ENCODE results near the gene PPP1R13L. TPM values are rescaled to one million over a fixed set of nuclear protein-coding genes. Genes with fewer than 3 reads are reported as not detected.

PPP1R13L gene
- total RNA-seq, 4 donors from 2014 or later = 28.5 to 298 (median 44.4) TPM

DNA sequence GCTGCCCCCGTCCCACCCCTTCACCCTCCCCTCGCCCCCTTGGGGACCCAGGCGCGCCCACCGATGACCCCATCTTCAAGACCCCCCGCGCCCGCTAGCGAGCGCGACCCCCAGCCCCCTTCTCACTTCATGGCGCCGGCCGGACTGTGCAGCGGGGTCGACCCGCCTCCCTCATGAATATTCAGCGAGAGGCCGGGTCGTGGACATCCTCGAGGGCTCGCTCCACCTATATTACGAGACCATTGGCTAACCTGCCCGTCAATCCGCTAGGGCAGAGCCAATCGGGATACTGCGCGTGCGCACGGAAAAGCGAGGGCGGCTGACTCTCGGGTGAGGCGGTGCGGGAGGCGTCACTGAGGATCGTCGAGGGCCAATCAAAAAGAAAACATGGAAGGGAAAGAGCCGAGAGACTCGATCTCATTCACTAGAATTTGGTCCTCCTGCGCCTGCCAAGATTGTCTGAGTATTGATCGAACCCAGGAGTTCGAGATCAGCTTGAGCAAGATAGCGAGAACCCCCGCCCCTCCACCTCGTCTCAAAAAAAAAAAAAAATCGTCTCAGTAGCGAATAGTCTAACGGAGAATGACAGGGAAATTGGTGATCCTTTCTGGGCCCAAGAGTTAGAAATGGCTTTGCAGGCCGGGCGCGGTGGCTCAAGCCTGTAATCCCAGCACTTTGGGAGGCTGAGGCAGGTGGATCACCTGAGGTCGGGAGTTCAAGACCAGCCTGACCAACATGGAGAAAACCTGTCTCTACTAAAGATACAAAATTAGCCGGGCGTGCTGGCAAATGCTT lies 34.3 kb downstream of the PPP1R13L start, which contains the start of gene ERCC2:
TSS of gene ERCC2 (minus strand) at position 164 of the 795 bp plus-strand sequence. CDS start at position 131, 33 bp downstream.
- 0 to 3% methylated on average over 13 to 54 of the region's 55 CpGs for WGBS, 2 donors (ENCODE audit: low coverage in 1 of 2)

GRCh38 chr19:45368737-45369340 lies 36.0 kb downstream of the PPP1R13L start:
- peaks cover 0 to 15% (median 7%) of the 10 kb centered on the region in 4 donors for H3K4me1 ChIP-seq

More for the DNA sequence above, 34.3 kb downstream of the PPP1R13L start, which contains the start of gene ERCC2:
- no peaks in the 10 kb centered on the region for H3K27me3 ChIP-seq
- TF ChIP-seq, protein P1, sequence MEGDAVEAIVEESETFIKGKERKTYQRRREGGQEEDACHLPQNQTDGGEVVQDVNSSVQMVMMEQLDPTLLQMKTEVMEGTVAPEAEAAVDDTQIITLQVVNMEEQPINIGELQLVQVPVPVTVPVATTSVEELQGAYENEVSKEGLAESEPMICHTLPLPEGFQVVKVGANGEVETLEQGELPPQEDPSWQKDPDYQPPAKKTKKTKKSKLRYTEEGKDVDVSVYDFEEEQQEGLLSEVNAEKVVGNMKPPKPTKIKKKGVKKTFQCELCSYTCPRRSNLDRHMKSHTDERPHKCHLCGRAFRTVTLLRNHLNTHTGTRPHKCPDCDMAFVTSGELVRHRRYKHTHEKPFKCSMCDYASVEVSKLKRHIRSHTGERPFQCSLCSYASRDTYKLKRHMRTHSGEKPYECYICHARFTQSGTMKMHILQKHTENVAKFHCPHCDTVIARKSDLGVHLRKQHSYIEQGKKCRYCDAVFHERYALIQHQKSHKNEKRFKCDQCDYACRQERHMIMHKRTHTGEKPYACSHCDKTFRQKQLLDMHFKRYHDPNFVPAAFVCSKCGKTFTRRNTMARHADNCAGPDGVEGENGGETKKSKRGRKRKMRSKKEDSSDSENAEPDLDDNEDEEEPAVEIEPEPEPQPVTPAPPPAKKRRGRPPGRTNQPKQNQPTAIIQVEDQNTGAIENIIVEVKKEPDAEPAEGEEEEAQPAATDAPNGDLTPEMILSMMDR (IDR thresholded peaks at IDR 0.05) = no peak
- peak in 1 of 3 donors; percentile 29 for TF ChIP-seq POLR2AphosphoS5 (IDR thresholded peaks at IDR 0.05)
- TF ChIP-seq POLR2A (IDR thresholded peaks at IDR 0.05) = peak; percentile 13
- no peak for TF ChIP-seq EP300 (IDR thresholded peaks at IDR 0.05; ENCODE audit: low read depth)
- intact Hi-C loops (cut with DNase I; ENCODE audit: low total_unique reads) = no loop called here
- peak within 1 kb of the TSS; percentile 81 to 99 (median 91) for H3K4me3 ChIP-seq
- H3K9me3 ChIP-seq = no peaks in the 10 kb centered on the region
- in situ Hi-C loops (cut with MboI; ENCODE audit: low pct_ligation_motif_present in 1 of 4, low pct_unique_long_range_greater_than_20kb in 1 of 4, low sequenced_read_pairs in 3 of 4) = no loop called here
- DNase-seq = peak; percentile 99
- H3K27ac ChIP-seq = peak within 1 kb of the TSS; percentile 83 to 87 (median 84)
- no peaks in the 10 kb centered on the region for H3K36me3 ChIP-seq
- H3K4me1 ChIP-seq = peaks cover 0 to 15% (median 7%) of the 10 kb centered on the region in 4 donors

GRCh38 chr19:45368127-45368526 lies 36.7 kb downstream of the PPP1R13L start:
- DNase-seq = no peak
- intact Hi-C loops (cut with DNase I; ENCODE audit: low total_unique reads) (no loop called here), in situ Hi-C loops (cut with MboI; ENCODE audit: low pct_ligation_motif_present in 1 of 4, low pct_unique_long_range_greater_than_20kb in 1 of 4, low sequenced_read_pairs in 3 of 4) (no loop called here)
- 90 to 91% methylated on average over 2 to 4 of the region's 4 CpGs for WGBS, 2 donors (ENCODE audit: low coverage in 1 of 2)
- Histone ChIP-seq H3K4me3 (no peak overlapping the region), H3K4me1 (peaks cover 0 to 15% (median 7%) of the 10 kb centered on the region in 4 donors), H3K27ac (no peak overlapping the region), H3K36me3 (no peaks in the 10 kb centered on the region), H3K27me3 (no peaks in the 10 kb centered on the region), H3K9me3 (no peaks in the 10 kb centered on the region)
- TF ChIP-seq, protein P1 (IDR thresholded peaks at IDR 0.05) = no peak
- TF ChIP-seq EP300 (IDR thresholded peaks at IDR 0.05; ENCODE audit: low read depth) (no peak), POLR2A (IDR thresholded peaks at IDR 0.05) (no peak), POLR2AphosphoS5 (IDR thresholded peaks at IDR 0.05) (no peak)

More at GRCh38 chr19:45368737-45369340, 36.0 kb downstream of the PPP1R13L start:
- Histone ChIP-seq H3K9me3 (no peaks in the 10 kb centered on the region), H3K4me3 (no peak overlapping the region), H3K36me3 (no peaks in the 10 kb centered on the region), H3K27ac (no peak overlapping the region), H3K27me3 (no peaks in the 10 kb centered on the region)
- in situ Hi-C loops (cut with MboI; ENCODE audit: low pct_ligation_motif_present in 1 of 4, low pct_unique_long_range_greater_than_20kb in 1 of 4, low sequenced_read_pairs in 3 of 4) (no loop called here), intact Hi-C loops (cut with DNase I; ENCODE audit: low total_unique reads) (no loop called here)
- WGBS, 2 donors (ENCODE audit: low coverage in 1 of 2) = 95 to 100% methylated on average over 3 to 11 of the region's 11 CpGs
- no peak for DNase-seq
- TF ChIP-seq, protein P1 (IDR thresholded peaks at IDR 0.05) = no peak
- TF ChIP-seq POLR2AphosphoS5 (IDR thresholded peaks at IDR 0.05) (no peak), POLR2A (IDR thresholded peaks at IDR 0.05) (no peak), EP300 (IDR thresholded peaks at IDR 0.05; ENCODE audit: low read depth) (no peak)

- intact Hi-C loops (cut with DNase I; ENCODE audit: low total_unique reads) (no loop called here), in situ Hi-C loops (cut with MboI; ENCODE audit: low pct_ligation_motif_present in 1 of 4, low pct_unique_long_range_greater_than_20kb in 1 of 4, low sequenced_read_pairs in 3 of 4) (no loop called here)
- H3K4me3 ChIP-seq = no peak overlapping the region
- no peak overlapping the region for H3K27ac ChIP-seq
- H3K4me1 ChIP-seq = peaks cover 0 to 6% (median 4%) of the 10 kb centered on the region in 4 donors
- no peaks in the 10 kb centered on the region for H3K27me3 ChIP-seq
- H3K9me3 ChIP-seq = no peaks in the 10 kb centered on the region
- WGBS, 2 donors (ENCODE audit: low coverage in 1 of 2) = 95% methylated on average over 12 of the region's 12 CpGs; no CpG with 5 or more reads in 1 of the 2 donors
- no peak for DNase-seq
- no peak for TF ChIP-seq POLR2A (IDR thresholded peaks at IDR 0.05)
- TF ChIP-seq POLR2AphosphoS5 (IDR thresholded peaks at IDR 0.05) = no peak
- TF ChIP-seq EP300 (IDR thresholded peaks at IDR 0.05; ENCODE audit: low read depth) = no peak
- TF ChIP-seq, protein P1 (IDR thresholded peaks at IDR 0.05) = no peak
- H3K36me3 ChIP-seq = no peaks in the 10 kb centered on the region
These were observed 40.2 kb downstream of the PPP1R13L start for GRCh38 chr19:45364696-45365095.
